GM15510 (cell line): ENCODE measurements around the gene DEPDC5.

ENCODE experiments used
- POLR2A ChIP-seq: IDR thresholded peaks from 3 replicates; pipeline ENCODE4 v1.6.1; 2011; ENCODE audit warnings: borderline replicate concordance; ENCODE audit not compliant: insufficient read length; ENCODE audit errors: extremely low read depth

Gene DEPDC5

DNA sequence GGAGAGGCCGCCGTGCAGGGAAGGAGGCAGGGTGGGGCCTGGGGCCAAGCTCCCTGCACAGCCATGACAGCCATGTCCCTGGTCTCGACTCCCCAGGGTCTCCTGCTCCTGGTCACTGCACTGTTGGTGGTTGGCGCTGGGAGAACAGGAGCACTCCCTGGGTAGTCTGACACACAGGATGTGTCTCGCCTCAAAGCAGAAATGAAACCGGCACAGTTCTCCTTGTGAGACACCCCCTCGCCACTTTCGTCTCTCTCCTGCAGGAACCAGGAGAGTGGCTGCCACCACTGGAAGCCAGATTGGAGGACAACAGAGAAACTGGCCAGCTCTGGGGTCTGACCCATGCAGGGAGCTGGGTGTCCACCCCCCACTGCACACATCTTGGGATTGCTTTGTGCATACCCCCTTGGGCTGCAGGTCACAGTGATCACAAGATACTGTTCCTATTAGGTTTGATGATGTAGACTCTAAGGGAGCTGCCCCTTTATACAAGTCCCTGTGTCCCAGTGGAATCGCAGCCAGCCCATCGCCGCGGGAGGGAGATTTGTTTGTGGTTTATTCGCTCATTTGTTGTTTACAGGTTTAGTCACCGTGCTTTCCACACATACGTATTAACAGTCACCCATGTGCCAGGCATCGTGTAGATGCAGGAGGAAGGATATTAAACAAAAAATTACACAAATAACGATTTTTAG lies 163.6 kb downstream of the DEPDC5 start:
- no peak for TF ChIP-seq POLR2A

DNA sequence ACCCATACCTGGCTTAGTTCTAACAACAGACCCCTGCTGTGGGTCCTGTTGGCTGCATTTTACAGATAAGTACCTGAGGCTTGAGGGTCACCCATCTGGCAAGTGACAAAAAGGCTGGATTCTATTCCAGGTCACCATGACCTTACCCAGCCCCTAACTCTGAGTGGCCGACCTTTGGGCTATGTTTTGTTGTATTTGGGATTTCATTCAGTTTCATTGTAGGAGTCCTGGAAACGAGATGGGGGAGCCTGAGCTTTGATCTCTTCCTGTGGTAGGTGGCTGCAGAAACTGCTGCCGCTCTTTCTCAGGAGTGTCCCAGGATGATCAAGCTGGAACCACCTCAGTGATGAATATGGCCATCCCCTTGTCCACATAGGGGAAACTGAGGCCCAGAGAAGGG lies 165.9 kb downstream of the DEPDC5 start:
- TF ChIP-seq POLR2A: no peak

DNA sequence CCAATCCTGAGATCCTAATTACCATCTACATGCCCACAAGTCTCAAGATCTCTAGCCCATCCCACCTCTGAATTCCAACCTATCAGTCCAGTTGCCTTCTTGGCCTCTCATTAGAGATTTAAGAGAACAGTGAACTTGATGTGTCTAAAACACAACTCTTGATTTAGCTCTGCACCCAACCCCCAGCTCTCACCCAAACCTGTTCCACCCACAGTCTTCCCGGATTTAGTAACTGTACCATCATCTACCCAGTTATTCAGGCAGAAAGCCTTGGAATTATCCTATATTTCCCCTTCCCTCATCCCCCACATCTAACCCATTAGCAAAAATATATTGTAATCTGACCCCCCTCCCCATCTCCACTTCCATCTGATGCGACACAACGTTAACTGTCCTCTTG lies 166.5 kb downstream of the DEPDC5 start:
- no peak for TF ChIP-seq POLR2A

DNA sequence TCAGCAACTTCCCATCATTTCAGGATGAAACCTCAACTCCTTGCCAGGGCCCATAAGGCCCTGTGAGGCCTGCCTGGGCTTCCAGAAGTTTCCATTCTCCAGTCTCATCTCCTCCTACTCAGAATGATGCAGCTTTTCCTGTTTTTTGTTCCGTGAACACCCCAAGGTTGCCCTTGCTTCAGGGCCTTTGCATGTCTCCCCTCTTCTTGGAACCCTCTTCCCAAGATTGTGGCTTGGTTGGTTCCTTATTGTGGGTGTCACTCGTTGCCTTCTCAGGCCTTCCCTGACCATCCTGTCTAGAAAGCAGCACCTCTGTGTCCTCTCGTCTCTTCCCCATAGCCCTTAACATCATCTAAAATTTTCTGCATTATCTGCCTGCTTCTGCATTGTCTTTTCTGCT lies 167.3 kb downstream of the DEPDC5 start:
- TF ChIP-seq POLR2A: no peak

DNA sequence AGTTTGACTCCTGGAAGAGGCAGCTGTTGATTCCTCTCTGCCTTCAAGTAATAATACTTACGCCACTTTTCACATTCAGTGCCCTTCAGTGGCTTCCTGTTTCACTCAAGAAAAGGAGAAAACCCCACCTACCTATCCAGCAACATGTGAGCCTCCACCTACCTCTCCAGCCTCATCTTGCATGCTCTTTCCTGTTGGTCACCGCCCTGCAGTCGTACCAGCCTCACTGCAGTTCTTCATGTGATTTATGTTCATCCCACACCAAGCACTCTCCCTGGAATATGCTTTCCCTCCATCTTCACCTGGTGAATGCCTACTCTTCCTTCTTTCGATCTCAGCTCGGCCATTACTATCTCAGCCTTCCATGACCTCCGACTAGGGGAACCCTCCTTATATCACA lies 168.7 kb downstream of the DEPDC5 start:
- TF ChIP-seq POLR2A: no peak

DNA sequence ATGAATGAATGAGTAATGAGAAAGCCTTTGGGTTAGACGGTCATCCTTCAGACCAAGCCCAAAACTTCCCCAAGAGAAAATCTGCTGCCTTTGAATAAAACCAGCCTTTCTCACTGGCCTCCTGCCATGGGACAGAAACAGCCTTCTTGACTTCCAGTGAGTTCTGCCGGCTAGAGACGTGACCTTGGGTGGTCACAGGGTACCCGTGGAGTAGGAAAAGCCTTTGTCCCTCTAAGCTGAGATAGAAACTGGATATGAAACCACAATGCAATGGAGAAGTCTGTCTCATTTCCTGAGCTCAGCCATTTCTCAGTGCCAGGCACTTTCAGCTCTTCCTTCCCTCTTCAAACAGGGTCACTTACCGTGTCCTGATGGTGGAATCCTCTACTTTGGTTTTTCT lies 169.3 kb downstream of the DEPDC5 start:
- TF ChIP-seq POLR2A: no peak

DNA sequence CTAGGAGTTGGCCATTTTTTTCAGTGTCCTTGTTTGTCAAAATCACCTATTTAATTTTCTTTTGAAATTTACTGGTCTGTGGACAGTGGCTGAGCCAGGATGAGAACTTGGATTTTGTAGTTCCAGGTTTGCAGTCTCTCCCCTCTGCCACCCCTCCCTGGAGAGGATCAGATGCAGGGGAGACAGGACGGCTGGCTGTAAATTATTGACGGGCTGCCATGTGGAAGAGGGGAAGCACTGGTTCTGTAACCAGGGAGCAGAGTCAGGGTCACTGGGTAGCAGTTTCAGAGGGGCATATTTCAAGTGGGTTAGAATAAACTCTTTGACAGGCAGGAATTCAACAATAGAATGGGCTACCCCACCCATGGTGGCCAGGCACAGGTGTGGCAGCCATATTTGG lies 169.9 kb downstream of the DEPDC5 start:
- no peak for TF ChIP-seq POLR2A

DNA sequence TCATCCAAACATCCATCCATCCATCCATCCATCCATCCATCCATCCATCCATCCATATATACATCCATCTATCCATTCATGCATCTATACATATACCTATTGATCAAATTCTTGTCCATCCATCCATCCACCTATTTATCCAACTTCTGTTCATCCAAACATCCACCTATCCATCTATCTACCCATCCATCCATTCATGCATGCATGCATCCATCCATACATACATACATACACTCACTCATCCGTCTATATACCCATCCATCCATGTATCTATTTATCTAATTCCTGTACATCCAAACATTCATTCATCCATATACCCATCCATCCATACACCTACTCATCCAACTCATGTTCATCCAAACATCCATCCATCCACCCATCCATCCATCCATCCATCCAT lies 171.2 kb downstream of the DEPDC5 start:
- no peak for TF ChIP-seq POLR2A

DNA sequence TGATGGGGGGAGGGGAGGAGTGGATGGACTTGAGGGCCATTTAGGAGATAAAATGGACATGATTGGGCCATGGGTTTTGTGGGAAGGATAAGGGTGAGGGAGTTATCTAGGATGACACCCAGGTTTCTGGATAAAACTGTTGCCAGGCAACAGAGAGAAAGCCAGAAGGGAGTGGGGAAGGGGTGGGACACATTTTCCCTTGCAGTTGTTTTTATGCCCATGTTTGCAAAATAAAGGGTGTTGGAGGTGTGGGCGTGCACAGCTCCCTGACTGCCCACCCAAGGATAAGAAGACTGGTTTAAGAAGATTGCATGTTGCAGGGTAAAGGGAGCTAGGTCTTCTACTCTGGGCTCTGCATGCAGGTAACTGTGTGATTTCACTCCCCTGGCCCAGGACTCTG lies 172.2 kb downstream of the DEPDC5 start:
- no peak for TF ChIP-seq POLR2A

DNA sequence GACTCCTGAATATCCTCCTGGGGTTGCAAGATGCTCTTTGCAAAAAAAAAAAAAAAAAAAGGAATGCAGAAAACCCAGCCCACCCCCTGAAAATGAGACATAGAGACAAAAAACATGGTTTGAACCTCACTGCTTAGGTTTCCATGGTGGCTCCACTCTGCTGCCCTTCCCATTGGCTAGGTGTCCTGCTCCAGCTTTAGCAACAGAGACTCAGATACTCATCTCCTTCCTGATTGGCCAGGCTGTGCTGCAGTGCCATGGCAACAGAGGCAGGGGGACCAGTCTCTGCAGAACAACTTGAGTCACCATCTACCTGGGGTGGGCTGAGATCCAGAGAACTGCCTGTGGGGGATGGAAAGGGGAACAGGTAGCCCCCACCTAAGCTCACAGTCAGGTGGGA lies 173.2 kb downstream of the DEPDC5 start:
- no peak for TF ChIP-seq POLR2A

DNA sequence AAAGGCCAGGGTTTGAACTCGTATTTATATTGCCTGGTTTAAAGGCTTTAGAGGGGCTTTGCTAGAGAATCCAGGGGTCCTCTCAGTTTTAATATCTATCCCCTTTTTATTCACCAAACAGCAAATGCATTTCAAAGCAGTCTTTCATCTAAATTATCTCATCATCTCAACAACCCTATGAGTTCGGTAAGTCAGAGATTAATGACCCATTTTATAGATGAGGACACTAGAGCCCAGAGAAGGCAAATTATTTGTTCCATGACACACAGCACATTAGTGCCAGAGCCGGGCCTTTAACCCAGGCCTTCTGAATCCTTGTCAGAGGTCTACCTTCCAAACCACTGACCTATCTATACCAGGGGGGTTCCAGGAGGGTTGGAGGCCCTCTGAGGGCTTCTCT lies 173.7 kb downstream of the DEPDC5 start:
- no peak for TF ChIP-seq POLR2A

DNA sequence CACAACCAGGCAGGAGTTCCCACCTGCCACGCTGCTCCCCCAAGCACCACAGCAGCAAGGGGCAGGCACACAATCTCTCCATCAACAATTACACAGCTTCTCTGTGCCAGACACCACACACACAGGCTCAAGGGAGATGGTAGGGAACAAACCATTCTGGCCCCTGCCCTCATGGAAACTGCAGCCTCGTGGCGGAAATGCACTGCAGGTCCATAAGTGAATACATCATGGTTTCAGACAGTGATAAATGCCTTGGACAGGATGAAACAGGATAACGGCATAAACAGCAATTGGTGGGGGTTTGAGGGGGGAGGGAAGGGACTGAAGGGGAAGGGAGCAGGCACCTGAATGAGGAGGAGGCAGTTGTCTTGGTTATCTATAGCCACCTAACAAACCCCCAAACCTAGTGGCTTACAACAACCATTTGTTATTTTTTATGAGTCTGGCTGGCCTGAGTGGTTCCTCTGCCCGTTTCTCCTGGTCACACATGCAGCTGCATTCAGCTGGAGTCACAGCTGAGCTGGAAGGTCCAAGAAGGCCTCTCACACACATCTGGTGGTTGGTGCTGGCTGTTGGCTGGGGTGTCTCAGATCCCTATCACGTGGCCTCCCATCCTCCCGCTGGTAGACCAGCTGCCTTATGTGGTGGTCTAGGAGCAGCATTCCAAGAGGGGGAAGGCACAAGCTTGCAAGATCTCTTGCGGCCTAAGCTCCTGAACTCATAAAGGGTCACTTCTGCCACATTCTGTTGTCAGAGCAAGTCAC lies 175.5 kb downstream of the DEPDC5 start:
- no peak for TF ChIP-seq POLR2A

DNA sequence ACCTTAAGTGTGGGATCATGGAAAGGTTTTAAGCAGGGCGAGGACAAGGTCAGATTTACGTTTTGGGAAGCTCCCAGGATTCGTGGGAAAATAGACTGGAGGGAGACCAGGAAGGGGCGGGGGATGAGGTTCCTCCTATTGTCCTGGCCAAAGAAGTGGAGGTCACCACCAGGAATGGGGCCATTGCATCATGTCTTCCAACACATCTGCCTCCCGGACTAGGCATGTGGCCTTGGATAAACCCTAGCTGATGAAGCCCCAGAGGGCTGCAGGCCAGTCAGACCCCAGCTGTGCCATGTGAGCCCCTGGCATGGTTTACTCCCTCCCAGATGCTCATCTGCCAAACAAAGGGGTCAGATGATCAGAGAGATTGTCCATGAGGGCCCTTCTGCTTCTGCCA lies 179.0 kb downstream of the DEPDC5 start:
- no peak for TF ChIP-seq POLR2A

DNA sequence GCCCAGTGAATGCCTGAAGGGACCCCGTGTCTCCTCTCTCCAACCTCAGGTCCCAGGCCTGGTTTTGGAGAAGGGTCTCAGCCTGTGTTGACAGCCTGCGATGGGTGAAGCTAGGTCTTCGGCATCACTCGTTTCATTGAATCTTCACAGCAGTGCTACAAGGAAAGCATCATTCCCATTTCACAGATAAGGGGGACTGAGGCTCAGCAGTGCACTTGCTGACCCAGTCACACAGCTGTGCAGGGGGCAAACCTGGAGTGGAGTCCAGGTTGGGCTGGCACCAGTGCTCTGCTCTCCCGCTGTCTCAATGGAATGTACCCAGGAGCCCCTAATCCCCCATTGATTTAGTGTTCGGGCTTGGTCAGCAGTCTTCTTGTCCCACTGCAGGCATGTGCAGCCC lies 179.6 kb downstream of the DEPDC5 start:
- TF ChIP-seq POLR2A: no peak

DNA sequence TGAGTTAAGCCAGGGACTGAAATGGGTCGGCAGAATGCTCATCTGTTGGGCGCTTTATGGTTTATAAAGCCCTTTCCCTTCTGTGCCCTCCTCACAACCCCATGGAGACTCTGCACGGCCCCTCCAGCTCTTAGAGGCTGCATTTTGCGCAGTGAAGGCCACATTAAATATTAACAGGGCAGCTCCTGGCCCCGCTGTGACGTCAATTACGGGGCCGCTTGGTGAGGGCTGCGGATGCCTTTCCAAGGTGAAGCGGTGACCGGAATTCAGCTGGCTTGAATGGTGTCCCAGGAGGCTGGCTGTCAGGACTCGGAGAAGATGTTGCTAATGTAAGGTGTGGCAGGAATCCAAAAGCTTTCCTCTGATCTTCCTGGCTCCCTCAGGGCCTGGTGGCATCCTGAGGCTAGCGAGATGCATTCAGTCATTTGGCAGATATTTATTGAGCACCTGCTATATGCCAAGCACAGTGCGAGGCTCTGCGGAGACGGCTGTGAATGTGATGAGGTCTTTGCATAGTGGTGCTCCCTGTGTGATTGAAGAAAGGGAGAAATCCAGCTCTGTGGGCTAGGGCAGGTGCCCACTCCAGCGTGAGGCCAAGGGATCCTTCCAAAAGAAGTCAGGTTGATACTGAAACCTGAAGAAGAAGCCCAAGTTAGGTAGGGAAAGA lies 180.1 kb downstream of the DEPDC5 start:
- TF ChIP-seq POLR2A: no peak

DNA sequence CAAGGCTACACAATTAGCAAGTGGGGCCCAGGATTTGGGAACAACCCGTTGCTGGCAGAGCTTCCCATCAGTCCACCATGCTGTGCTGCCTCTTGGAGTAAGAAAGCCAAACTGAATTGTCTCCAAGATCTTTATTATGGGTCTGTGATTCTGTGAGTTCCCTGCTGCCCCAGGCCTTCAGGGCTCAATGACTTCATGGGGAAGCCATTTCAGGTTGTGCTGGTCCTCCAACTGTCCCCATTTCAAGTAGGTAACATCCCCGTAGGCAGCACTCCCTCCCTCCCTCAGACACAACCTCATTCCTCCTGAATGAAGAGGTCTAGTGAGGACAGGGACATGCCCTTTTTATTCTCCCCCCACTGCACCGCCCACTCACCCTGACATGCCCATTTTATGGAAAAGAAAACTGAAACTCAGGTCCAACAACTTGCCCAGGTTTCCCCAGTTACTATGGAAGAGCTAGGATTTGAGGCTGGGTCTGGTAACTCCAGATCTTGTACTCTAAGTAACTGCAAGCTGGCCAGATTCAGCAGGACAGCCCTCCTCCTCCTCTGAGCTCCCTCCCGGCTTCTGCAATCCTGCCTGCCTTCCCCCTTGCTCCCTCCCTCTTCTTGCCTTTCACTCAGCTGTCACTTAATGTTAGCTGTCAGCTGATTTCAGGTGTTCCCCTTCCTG lies 182.3 kb downstream of the DEPDC5 start:
- no peak for TF ChIP-seq POLR2A

DNA sequence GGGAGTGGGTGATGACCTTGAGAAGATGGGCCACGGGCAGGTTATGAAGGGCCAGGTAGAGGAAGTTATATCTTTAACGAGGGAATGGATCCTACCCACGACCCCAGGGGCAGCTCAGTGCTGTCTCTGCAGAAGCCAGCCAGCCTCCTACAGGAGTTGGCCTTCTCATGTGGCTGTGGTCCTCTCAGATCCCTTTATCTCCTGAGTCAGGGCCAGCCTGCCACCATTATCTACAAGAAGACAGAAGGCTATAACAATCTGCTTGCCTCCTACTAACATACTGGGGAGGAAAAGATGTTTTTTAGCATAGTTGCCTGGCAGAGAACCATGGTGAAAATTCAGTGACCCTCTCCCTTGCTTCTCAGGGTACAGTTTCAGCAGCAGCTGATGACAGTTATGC lies 183.5 kb downstream of the DEPDC5 start:
- no peak for TF ChIP-seq POLR2A
